Breast epithelium (tissue), 4 donors: Measurements from ENCODE around the gene CALHM1. TPM values are rescaled to one million over a fixed set of nuclear protein-coding genes. Genes with fewer than 3 reads are reported as not detected.
"Not testable (repeated sequence)": the region's sequence is repeated elsewhere in the genome, so short reads cannot be mapped to it uniquely, and the experiment has no call there.

Experiments
- DNase-seq, 2 donors: peaks; one replicate each; pipeline ENCODE4 v3.0.0-alpha.2; 2019; ENCODE audit warnings: low spot score in 2 of 2
- H3K27ac ChIP-seq, 2 donors: fragments of 200-600 bp; sonication (generic) in 1 of 2; one replicate each; pipeline ENCODE4 v1.5.1; 2016 to 2019; ENCODE audit warnings: mild to moderate bottlenecking in 1 of 2
- H3K27me3 ChIP-seq, 2 donors: fragments of 200-600 bp; sonication (generic) in 1 of 2; one replicate each; pipeline versions ENCODE4 v1.5.1 to v1.6.0; 2017 to 2019; ENCODE audit warnings: control low read depth in 1 of 2, mild to moderate bottlenecking in 1 of 2
- H3K36me3 ChIP-seq: fragments of 200-600 bp; one replicate; pipeline ENCODE4 v1.5.1; 2019
- H3K4me1 ChIP-seq, 2 donors: fragments of 200-600 bp; sonication (generic); one replicate each; pipeline ENCODE4 v1.5.1; 2016 to 2019; ENCODE audit warnings: control low read depth in 1 of 2
- H3K4me3 ChIP-seq, 3 donors: fragments of 200-600 bp; sonication (generic); 1 replicate in 2 of 3; 2 replicates in 1 of 3; pipeline ENCODE4 v1.5.1; 2016 to 2019; ENCODE audit warnings: mild to moderate bottlenecking in 3 of 3, moderate library complexity in 2 of 3
- H3K9me3 ChIP-seq, 2 donors: fragments of 200-600 bp; sonication (generic) in 1 of 2; one replicate each; pipeline ENCODE4 v1.5.1; 2016 to 2019; ENCODE audit warnings: control low read depth in 1 of 2
- POLR2A ChIP-seq: fragments of 450-650 bp; IDR thresholded peaks from one replicate; pipeline ENCODE4 v1.6.1; 2016; ENCODE audit warnings: antibody characterized with exemption, mild to moderate bottlenecking, moderate library complexity
- POLR2AphosphoS5 ChIP-seq, 3 donors: sonication (generic); formaldehyde crosslinking; IDR thresholded peaks; one replicate each; pipeline ENCODE4 v1.6.1; 2017; ENCODE audit warnings: antibody characterized with exemption in 3 of 3
- intact Hi-C: fragments of 100-400 bp; cut with DNase I; formaldehyde crosslinking; loops from one replicate; pipeline ENCODE4 v1.15.1; 2023; ENCODE audit warnings: low total_unique reads
- total RNA-seq, 3 donors: library from RNA; depleted of rRNA; stranded (reverse); fragments of >200 nt; gene quantifications; one replicate each; pipeline ENCODE4 v1.1.0, GENCODE V29; 2016
- TF ChIP-seq, protein P1 (sequence below), 3 donors: fragments of 450-650 bp; IDR thresholded peaks; one replicate each; pipeline ENCODE4 v1.5.1; 2016 to 2017; ENCODE audit warnings: antibody characterized with exemption in 3 of 3, mild to moderate bottlenecking in 3 of 3, moderate library complexity in 3 of 3

CALHM1 gene
- not detected for total RNA-seq

DNA sequence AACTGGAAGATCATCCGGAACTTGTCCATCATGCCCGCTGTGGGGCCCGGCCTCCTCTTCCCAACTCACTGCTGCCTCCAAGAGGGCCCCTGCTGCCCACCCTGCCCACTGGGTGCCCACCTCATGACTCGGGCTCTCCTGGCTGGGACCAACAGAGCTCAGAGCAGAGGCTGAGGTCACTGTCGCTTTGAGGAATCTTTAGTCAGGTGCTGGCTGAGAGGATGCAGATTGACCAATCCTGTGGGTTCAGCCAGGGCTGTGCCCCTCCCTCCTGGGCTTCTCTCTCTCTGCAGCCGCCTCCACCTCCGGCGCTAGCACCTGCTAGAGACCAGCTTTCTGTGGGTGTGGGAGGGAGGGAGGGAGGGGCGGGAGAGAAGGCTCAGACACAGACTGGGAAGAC is at the start of gene CALHM1:
TSS of gene CALHM1 (minus strand) at position 181 of the 400 bp plus-strand sequence. CDS start at position 32, 149 bp downstream.
- H3K27ac ChIP-seq = no peak within 1 kb of the TSS
- no peaks in the 10 kb centered on the region for H3K27me3 ChIP-seq
- H3K4me3 ChIP-seq = no peak within 1 kb of the TSS
- H3K4me1 ChIP-seq = no peaks in the 10 kb centered on the region
- H3K36me3 ChIP-seq = no peaks in the 10 kb centered on the region
- DNase-seq = no peak
- intact Hi-C loops = no loop called here
- no peaks in the 10 kb centered on the region for H3K9me3 ChIP-seq
- no peak for TF ChIP-seq POLR2A
- TF ChIP-seq, protein P1, sequence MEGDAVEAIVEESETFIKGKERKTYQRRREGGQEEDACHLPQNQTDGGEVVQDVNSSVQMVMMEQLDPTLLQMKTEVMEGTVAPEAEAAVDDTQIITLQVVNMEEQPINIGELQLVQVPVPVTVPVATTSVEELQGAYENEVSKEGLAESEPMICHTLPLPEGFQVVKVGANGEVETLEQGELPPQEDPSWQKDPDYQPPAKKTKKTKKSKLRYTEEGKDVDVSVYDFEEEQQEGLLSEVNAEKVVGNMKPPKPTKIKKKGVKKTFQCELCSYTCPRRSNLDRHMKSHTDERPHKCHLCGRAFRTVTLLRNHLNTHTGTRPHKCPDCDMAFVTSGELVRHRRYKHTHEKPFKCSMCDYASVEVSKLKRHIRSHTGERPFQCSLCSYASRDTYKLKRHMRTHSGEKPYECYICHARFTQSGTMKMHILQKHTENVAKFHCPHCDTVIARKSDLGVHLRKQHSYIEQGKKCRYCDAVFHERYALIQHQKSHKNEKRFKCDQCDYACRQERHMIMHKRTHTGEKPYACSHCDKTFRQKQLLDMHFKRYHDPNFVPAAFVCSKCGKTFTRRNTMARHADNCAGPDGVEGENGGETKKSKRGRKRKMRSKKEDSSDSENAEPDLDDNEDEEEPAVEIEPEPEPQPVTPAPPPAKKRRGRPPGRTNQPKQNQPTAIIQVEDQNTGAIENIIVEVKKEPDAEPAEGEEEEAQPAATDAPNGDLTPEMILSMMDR (IDR thresholded peaks at IDR 0.05) = no peak
- TF ChIP-seq POLR2AphosphoS5 (IDR thresholded peaks at IDR 0.05) = no peak

DNA sequence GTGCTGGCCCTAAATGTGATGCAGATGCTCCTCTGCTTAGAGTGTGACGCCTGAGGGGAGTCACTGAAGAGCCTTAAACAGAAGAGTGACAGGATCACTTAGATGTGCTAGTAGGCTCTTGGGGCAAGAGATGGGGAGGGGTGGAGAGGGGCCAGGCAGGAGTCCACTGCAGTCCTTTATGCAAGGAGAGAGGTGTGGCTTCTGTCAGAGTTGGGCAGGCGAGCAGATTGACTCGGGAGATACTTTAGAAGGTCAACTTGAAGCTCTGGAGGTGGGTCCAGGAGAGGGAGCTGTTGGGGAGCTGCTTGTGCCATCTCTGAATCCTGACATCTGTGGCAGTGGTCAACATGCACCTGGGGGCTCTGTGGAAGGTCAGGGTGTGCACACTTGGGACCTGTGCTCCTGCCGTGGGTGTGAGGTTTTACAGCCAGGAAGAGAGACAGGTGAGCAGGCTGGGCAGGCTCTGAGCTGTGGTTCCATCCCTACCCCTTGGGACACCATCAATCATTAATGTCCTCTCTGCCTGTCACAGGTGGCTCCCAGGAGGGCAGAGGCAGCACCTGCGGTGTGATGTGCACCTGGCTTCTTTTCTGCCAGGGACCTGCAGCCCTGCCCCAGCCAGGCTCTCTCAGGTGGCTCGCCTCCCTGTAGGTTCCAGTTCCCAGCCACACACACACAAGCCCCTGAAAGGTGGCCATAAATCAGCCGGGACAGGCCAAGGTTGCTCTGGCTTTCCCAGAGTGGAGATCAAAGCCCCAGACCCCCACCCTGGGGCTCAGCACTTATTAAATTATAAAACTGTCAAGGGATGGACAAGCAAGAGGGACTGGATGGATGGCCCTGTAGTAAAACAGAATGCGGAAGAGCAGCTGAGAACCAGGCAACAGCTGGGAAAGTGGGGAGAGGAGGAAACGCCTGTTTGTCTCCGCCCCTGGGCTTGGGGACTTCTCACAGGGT is 48.8 kb upstream of the CALHM1 start:
- intact Hi-C loops = no loop called here

GRCh38 chr10:103506061-103506460 is 47.4 kb upstream of the CALHM1 start:
- Histone ChIP-seq H3K4me1 (no peaks in the 10 kb centered on the region), H3K36me3 (no peaks in the 10 kb centered on the region), H3K27me3 (no peaks in the 10 kb centered on the region), H3K9me3 (no peaks in the 10 kb centered on the region), H3K27ac (no peak overlapping the region), H3K4me3 (no peak overlapping the region)
- intact Hi-C loops = no loop called here
- TF ChIP-seq, protein P1 (IDR thresholded peaks at IDR 0.05) = no peak
- no peak for TF ChIP-seq POLR2A
- TF ChIP-seq POLR2AphosphoS5 (IDR thresholded peaks at IDR 0.05) = no peak
- DNase-seq = no peak

More for the DNA sequence above, 48.8 kb upstream of the CALHM1 start:
- H3K4me1 ChIP-seq = no peaks in the 10 kb centered on the region
- H3K27me3 ChIP-seq = no peaks in the 10 kb centered on the region
- H3K9me3 ChIP-seq = no peaks in the 10 kb centered on the region
- H3K36me3 ChIP-seq = no peaks in the 10 kb centered on the region
- no peak for DNase-seq
- no peak overlapping the region for H3K4me3 ChIP-seq
- no peak overlapping the region for H3K27ac ChIP-seq
- TF ChIP-seq POLR2AphosphoS5 (IDR thresholded peaks at IDR 0.05) (no peak), POLR2A (no peak)
- TF ChIP-seq, protein P1 (IDR thresholded peaks at IDR 0.05) = no peak

DNA sequence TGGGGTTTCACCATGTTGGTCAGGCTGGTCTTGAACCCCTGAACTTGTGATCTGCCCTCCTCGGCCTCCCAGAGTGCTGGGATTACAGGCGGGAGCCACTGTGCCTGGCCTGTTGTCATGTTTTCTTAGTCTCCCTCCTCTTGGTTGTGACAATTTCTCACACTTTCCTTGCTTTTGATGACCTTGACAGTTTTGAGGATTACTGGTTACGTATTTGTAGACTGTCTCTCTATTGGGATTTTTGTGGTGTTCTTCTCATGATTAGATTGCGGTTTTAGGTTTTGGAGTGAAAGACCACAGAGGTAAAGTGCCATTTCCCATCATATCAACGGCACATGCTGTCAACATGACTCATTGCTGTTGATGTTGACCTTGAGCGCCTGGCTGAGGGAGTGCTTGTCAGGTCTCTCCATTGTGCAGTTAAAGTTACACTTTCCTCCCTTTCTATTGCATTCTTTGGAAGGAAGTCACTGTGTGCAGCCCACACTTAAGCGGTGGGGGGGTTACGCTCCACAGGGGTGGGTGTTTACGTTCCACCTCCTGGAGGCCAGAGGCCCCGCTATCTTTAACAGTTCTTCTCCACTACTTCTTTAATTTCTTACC is 45.6 kb upstream of the CALHM1 start:
- Histone ChIP-seq H3K27me3 (no peaks in the 10 kb centered on the region), H3K36me3 (no peaks in the 10 kb centered on the region), H3K4me3 (no peak overlapping the region), H3K27ac (no peak overlapping the region), H3K4me1 (no peaks in the 10 kb centered on the region), H3K9me3 (no peaks in the 10 kb centered on the region)
- no peak for DNase-seq
- intact Hi-C loops = no loop called here
- no peak for TF ChIP-seq POLR2AphosphoS5 (IDR thresholded peaks at IDR 0.05)

DNA sequence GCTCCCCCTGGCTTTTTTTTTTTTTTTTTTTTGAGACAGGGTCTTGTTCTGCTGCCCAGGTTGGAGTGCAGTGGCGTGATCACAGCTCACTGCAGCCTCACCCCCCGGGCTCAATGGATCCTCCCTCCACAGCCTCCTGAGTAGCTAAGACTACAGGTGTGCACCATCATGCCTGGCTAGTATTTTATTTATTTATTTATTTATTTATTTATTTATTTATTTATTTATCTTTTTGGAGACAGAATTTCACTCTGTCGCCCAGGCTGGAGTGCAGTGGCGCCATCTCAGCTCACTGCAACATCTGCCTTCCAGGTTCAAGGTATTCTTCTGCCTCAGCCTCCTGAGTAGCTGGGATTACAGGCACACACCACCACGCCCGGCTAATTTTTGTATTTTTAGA is 45.1 kb upstream of the CALHM1 start:
- H3K36me3 ChIP-seq, DNase-seq, H3K27ac ChIP-seq, H3K4me1 ChIP-seq, H3K27me3 ChIP-seq, intact Hi-C loops, H3K9me3 ChIP-seq, H3K4me3 ChIP-seq: not testable (repeated sequence)
